Endothelial cell of umbilical vein (primary cell): ENCODE data around the gene ANKAR. TPM values are rescaled to one million over a fixed set of nuclear protein-coding genes. Genes with fewer than 3 reads are reported as not detected.

Source experiments
- BruUV-seq: library from RNA; stranded (reverse); fragments of 400-500 nt; replicated peaks from 2 replicates; lab custom pipeline; 2021; lab: Mats Ljungman, UMichigan
- CTCF ChIA-PET: fragments of 300-600, 350-600 bp; sonication (Branson Sonifier 250); formaldehyde crosslinking; loops from one replicate; lab custom pipeline; 2021; ENCODE audit warnings: antibody characterized with exemption, inconsistent platforms; lab: Charles Lee
- POLR2A ChIA-PET: fragments of 300-600, 350-600 bp; sonication (Branson Sonifier 250); formaldehyde crosslinking; loops from one replicate; lab custom pipeline; 2021; ENCODE audit warnings: antibody characterized with exemption, inconsistent platforms; lab: Charles Lee
- DNase-seq: peaks from one replicate; pipeline ENCODE4 v3.0.0-alpha.2; 2011; ENCODE audit warnings: low read depth, low spot score
- FAIRE-seq: peaks from 2 replicates; lab custom pipeline; 2011; peaks lifted over from hg19 to GRCh38; lab: Jason Lieb, UNC
- H2AFZ ChIP-seq: 2 replicates; pipeline ENCODE4 v1.6.0; 2012; ENCODE audit warnings: low read depth, low read length, control low read depth, inconsistent platforms
- H3K27ac ChIP-seq: 2 replicates; pipeline ENCODE4 v1.5.1; 2011; ENCODE audit warnings: low read depth, mild to moderate bottlenecking, control low read depth, low read length, moderate library complexity; ENCODE audit not compliant: insufficient read depth
- H3K27me3 ChIP-seq, 2 experiments: 2 replicates each; pipeline versions ENCODE4 v1.6.0 to v1.6.1; 2011; ENCODE audit warnings: low read length in 2 of 2, mixed read lengths in 1 of 2; ENCODE audit not compliant: control insufficient read depth in 2 of 2, insufficient read depth in 2 of 2
- H3K36me3 ChIP-seq, 2 experiments: 2 replicates in 1 of 2; 3 replicates in 1 of 2; pipeline ENCODE4 v1.5.1; 2011; ENCODE audit warnings: low read length in 2 of 2, mild to moderate bottlenecking in 1 of 2, moderate library complexity in 1 of 2; ENCODE audit not compliant: control insufficient read depth in 2 of 2, insufficient read depth in 2 of 2; ENCODE audit errors: extremely low read depth in 1 of 2
- H3K4me1 ChIP-seq: 3 replicates; pipeline ENCODE4 v1.5.1; 2011; ENCODE audit warnings: mild to moderate bottlenecking, low read length; ENCODE audit not compliant: control insufficient read depth, insufficient read depth; ENCODE audit errors: extremely low read depth
- H3K4me2 ChIP-seq: 2 replicates; pipeline ENCODE4 v1.6.1; 2011; ENCODE audit warnings: low read length, control low read depth, mixed read lengths; ENCODE audit not compliant: insufficient read depth
- H3K4me3 ChIP-seq, 3 experiments: fragments of 200-600 bp in 1 of 3; sonication (generic), shearing (Covaris generic) in 1 of 3; replicated peaks in 1 of 3; 2 replicates each; pipeline ENCODE4 v1.5.1; 2011 to 2016; ENCODE audit warnings: control low read depth in 3 of 3, low read length in 3 of 3, mild to moderate bottlenecking in 2 of 3, inconsistent platforms in 1 of 3, low read depth in 1 of 3, moderate library complexity in 1 of 3; ENCODE audit not compliant: insufficient read depth in 1 of 3
- H3K79me2 ChIP-seq: 2 replicates; pipeline ENCODE4 v1.6.0; 2012; ENCODE audit warnings: low read length, inconsistent platforms; ENCODE audit not compliant: control insufficient read depth, insufficient read depth
- H3K9ac ChIP-seq: replicated peaks from 2 replicates; pipeline ENCODE3; 2011; ENCODE audit warnings: low read length, control low read depth; ENCODE audit not compliant: insufficient read depth; ENCODE audit errors: extremely low read depth
- H3K9me1 ChIP-seq: replicated peaks from 3 replicates; pipeline ENCODE4 v1.6.0; 2011; ENCODE audit warnings: mild to moderate bottlenecking, low read length; ENCODE audit not compliant: control insufficient read depth, insufficient read depth; ENCODE audit errors: extremely low read depth
- H3K9me3 ChIP-seq: replicated peaks from 2 replicates; pipeline ENCODE4 v1.5.1; 2012; ENCODE audit warnings: low read length, inconsistent platforms; ENCODE audit not compliant: control insufficient read depth, insufficient read depth
- H4K20me1 ChIP-seq: replicated peaks from 2 replicates; pipeline ENCODE3; 2011; ENCODE audit warnings: mild to moderate bottlenecking, low read length; ENCODE audit not compliant: control insufficient read depth, insufficient read depth; ENCODE audit errors: extremely low read depth
- CTCF ChIP-seq, 2 donors: IDR thresholded peaks; 1 replicate in 1 of 2; 2 replicates in 1 of 2; pipeline ENCODE4 v1.5.1; 2011; ENCODE audit warnings: low read length in 2 of 2, mild to moderate bottlenecking in 2 of 2, moderate library complexity in 2 of 2, control low read depth in 1 of 2, inconsistent platforms in 1 of 2, low read depth in 1 of 2; ENCODE audit not compliant: insufficient read depth in 1 of 2; ENCODE audit errors: extremely low read depth in 1 of 2
- EZH2 ChIP-seq: IDR thresholded peaks from 2 replicates; pipeline ENCODE4 v1.6.1; 2012; ENCODE audit warnings: borderline replicate concordance, low read depth, mild to moderate bottlenecking, moderate library complexity, low read length, inconsistent platforms; ENCODE audit not compliant: severe bottlenecking
- FOS ChIP-seq: IDR thresholded peaks from 2 replicates; pipeline ENCODE4 v1.6.1; 2011; ENCODE audit warnings: mild to moderate bottlenecking, low read length, moderate library complexity, borderline replicate concordance; ENCODE audit not compliant: insufficient read depth
- GATA2 ChIP-seq: IDR thresholded peaks from 2 replicates; pipeline ENCODE4 v1.7.0; 2011; ENCODE audit warnings: low read depth, mild to moderate bottlenecking, moderate library complexity, mixed read lengths, low read length; ENCODE audit not compliant: insufficient read length, insufficient read depth
- JUN ChIP-seq: IDR thresholded peaks from 2 replicates; pipeline ENCODE4 v1.6.1; 2011; ENCODE audit warnings: borderline replicate concordance, low read depth; ENCODE audit not compliant: insufficient read length, insufficient read depth
- MAX ChIP-seq: IDR thresholded peaks from 2 replicates; pipeline ENCODE4 v1.6.1; 2011; ENCODE audit not compliant: insufficient read depth, insufficient read length
- MYC ChIP-seq: IDR thresholded peaks from one replicate; pipeline ENCODE4 v1.6.1; 2011; ENCODE audit warnings: mild to moderate bottlenecking, low read depth, low read length
- POLR2A ChIP-seq: IDR thresholded peaks from 2 replicates; pipeline ENCODE4 v1.6.1; 2012; ENCODE audit warnings: low read depth, mild to moderate bottlenecking, control low read depth, low read length
- POLR2AphosphoS5 ChIP-seq: IDR thresholded peaks from 2 replicates; pipeline ENCODE4 v1.6.1; 2012; ENCODE audit warnings: low read depth, mild to moderate bottlenecking, control low read depth, low read length, moderate library complexity; ENCODE audit not compliant: insufficient read depth
- dilution Hi-C: fragments of 300-500 bp; cut with MboI; formaldehyde crosslinking; loops from one replicate; pipeline ENCODE4 v1.15.0; 2019; ENCODE audit warnings: low sequenced_read_pairs; ENCODE audit not compliant: extremely low pct_ligation_motif_present
- intact Hi-C: fragments of 100-400 bp; cut with micrococcal nuclease; formaldehyde crosslinking; loops from one replicate; pipeline ENCODE4 v1.10.0; 2022
- polyA plus RNA-seq, 4 experiments: library from polyadenylated mRNA; depleted of rRNA in 3 of 4; stranded (reverse) in 3 of 4; unstranded in 1 of 4; fragments of >200 nt; gene quantifications; 2 replicates each; pipeline versions ENCODE4 v1.2.1 to v1.2.3, GENCODE V29; 2011 to 2012; ENCODE audit warnings: missing spikeins in 1 of 4
- total RNA-seq: library from RNA; stranded (reverse); gene quantifications from 2 replicates; pipeline ENCODE4 v1.2.3, GENCODE V29; 2021

ANKAR gene
- total and polyA plus RNA-seq, 2 donors (not counting 3 experiments of a cell fraction or from before 2014, with no cell fraction given) = 1.3 to 4.3 TPM

GRCh38 chr2:189681203-189681602 is 6.7 kb downstream of the ANKAR start:
- Histone ChIP-seq H3K79me2 (no peaks in the 10 kb centered on the region), H3K27me3 (no peaks in the 10 kb centered on the region), H3K9ac (no peak overlapping the region), H3K9me3 (no peaks in the 10 kb centered on the region), H3K36me3 (no peaks in the 10 kb centered on the region), H4K20me1 (no peaks in the 10 kb centered on the region), H3K27ac (no peak overlapping the region), H3K4me1 (peaks cover 10% of the 10 kb centered on the region), H3K9me1 (no peaks in the 10 kb centered on the region), H2AFZ (no peak overlapping the region), H3K4me2 (no peak overlapping the region), H3K4me3 (no peak overlapping the region)
- no peak for FAIRE-seq
- CTCF ChIA-PET = interaction anchor here (0.7 to 2.0 kb wide), 4 partner anchors 10 to 71 kb away, joined by 3 to 7 read pairs (median 4); no protein-coding TSS in a partner anchor
- intact Hi-C loops = no loop called here
- DNase-seq = no peak
- POLR2A ChIA-PET = no interaction called here
- dilution Hi-C loops = no loop called here
- BruUV-seq = no TSS peak
- no peak for TF ChIP-seq POLR2A
- TF ChIP-seq MYC = no peak
- no peak for TF ChIP-seq FOS
- TF ChIP-seq EZH2 = no peak
- TF ChIP-seq CTCF (IDR thresholded peaks at IDR 0.05; ENCODE audit: extremely low read depth in 1 of 2, insufficient read depth in 1 of 2, low read depth in 1 of 2, low read length in 2 of 2) = no peak
- TF ChIP-seq MAX = no peak
- no peak for TF ChIP-seq POLR2AphosphoS5
- TF ChIP-seq GATA2 = no peak
- TF ChIP-seq JUN = no peak
